ENCODE results near the gene DGCR2.

GRCh38 chr22:19066531-19067271 is 55.5 kb downstream of the DGCR2 start:
- TF ChIP-seq CTCF (conservative IDR thresholded peaks at IDR 0.05; ENCODE audit: low read depth, low read length) = no peak
- TF ChIP-seq SMC3 (IDR thresholded peaks at IDR 0.05; ENCODE audit: low read depth, low read length) = no peak
- no peak for TF ChIP-seq RCOR1 (IDR thresholded peaks at IDR 0.05; ENCODE audit: insufficient replicate concordance, low read length)
- 0 out of 2 replicates have a peak, but pooled peaks have one; percentile 21 for TF ChIP-seq FOS (IDR thresholded peaks at IDR 0.05; ENCODE audit: low read depth, low read length)

All from IMR-90 (cell line).